ENCODE measurements around the gene MEN1.

- TF ChIP-seq POLR2A (conservative IDR thresholded peaks at IDR 0.05) (no peak), JUND (IDR thresholded peaks at IDR 0.05; ENCODE audit: borderline replicate concordance, low read depth, low read length) (no peak), JUND (tag; IDR thresholded peaks at IDR 0.05; ENCODE audit: borderline replicate concordance, low read depth, low read length) (no peak), SRF (CRISPR knock-in tag; IDR thresholded peaks at IDR 0.05) (no peak), ZNF140 (CRISPR knock-in tag; IDR thresholded peaks at IDR 0.05) (no peak), GTF2F1 (IDR thresholded peaks at IDR 0.05; ENCODE audit: low read depth, low read length) (no peak), EZH2 (IDR thresholded peaks at IDR 0.05; ENCODE audit: borderline replicate concordance, low read depth, low read length) (no peak), KDM1A (IDR thresholded peaks at IDR 0.05) (no peak), EP300 (IDR thresholded peaks at IDR 0.05; ENCODE audit: low read length) (no peak), CBX3 (IDR thresholded peaks at IDR 0.05; ENCODE audit: borderline replicate concordance in 1 of 2, low read length in 2 of 2) (no peak), POLR2AphosphoS5 (IDR thresholded peaks at IDR 0.05; ENCODE audit: control insufficient read depth, insufficient read depth, low read depth, low read length) (no peak), ETS2 (tag; IDR thresholded peaks at IDR 0.05; ENCODE audit: borderline replicate concordance, poor library complexity, severe bottlenecking) (no peak), CREB1 (IDR thresholded peaks at IDR 0.05) (no peak), CREB1 (CRISPR knock-in tag; IDR thresholded peaks at IDR 0.05) (no peak), CHD2 (IDR thresholded peaks at IDR 0.05; ENCODE audit: low read depth, low read length) (no peak)
Measured at GRCh38 chr11:64831411-64831891, 21.1 kb upstream of the MEN1 start.
